ENCODE data around the gene TIGAR. TPM values are rescaled to one million over a fixed set of nuclear protein-coding genes. Genes with fewer than 3 reads are reported as not detected.

Gene TIGAR
- total RNA-seq, 1 donor from 2014 or later: 5.9 TPM

DNA sequence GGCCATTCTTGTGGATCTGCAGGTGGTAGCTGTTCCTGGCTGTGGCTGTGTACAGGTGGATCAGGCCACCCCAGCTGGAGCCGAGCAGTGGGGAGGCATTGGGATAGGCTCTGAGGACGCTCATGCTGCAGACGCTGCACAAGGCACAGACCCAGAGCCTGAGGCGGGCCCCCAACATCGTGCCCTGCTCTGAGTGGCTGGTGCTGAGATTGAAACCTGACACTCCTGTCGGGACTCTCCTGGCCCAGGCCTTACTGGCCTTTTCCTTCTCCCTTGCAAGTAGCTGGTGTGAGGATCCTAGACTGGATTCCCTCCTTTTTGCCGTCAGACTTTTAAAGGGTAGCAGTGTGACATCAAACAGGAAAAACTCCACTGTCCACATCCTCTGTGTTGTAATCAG, 58.4 kb downstream of the TIGAR start, which contains the start of gene FGF23:
FGF23 (minus strand) TSS at position 308 of the 400 bp plus-strand sequence; CDS start at position 178, 130 bp downstream.
- peak; percentile 57 for DNase-seq

DNA sequence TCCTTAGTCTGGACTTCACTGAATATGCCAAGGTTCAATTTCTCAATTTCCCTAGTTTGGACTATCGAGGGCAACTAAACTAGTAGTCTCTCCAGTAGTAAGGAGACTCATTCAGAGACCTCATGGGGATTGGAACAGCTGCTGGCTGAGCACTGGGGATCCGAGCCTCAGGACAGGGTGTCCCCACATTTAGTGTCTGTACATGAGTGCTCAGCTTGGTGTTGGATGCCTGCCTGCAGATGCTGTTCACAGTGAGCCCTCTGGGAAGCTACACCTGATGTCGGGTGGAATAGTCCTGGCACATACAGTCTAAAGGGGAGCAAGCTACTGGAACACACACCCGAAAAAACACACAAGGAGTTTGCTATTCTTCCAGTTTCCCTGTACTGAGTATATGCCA, 59.3 kb downstream of the TIGAR start:
- DNase-seq: no peak

DNA sequence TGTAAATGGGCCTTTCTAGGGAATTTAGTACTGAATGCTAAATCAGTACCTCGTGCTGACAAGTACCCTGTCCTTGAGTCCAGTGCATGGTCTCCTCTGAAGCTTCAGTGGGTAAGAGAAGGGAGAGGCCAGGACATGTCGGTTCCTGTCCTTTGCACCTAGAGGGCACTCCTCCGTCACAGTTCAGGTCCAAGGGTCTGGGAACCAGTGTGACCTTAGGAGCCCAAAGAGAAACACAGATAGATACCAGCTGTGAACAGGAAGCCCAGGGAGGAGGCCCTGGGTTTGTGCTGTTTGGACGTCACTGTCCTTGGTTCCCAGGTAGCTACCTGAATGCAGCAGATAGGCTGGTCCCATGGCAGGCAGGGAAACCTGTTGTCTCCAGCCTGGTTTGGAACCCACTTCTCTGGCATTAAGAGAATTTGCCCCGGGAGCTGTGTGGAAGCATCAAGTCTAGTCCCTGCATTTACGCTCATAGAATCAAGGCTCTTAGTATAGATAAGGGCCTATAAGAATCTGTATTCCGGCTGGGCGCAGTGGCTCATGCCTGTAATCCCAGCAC, 62.4 kb downstream of the TIGAR start:
- no peak for DNase-seq

DNA sequence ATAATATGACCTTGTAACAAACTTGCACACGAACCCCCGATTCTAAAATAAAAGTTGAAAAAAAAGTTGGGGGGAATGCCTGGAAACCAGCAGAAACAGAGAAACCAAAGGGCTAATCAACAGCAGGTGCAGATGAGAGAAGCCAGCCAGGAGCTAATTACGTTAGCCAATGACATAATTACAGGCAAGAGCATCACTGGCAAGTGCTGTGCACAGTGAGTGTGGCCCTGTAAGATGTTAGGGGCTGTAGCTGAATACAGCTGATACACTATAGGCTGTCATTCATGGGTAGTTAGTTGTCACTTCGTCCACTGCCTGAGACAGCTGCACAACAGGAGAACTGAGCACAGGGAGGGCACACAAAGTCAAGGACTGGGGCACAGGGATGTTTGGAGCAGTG, 65.8 kb downstream of the TIGAR start:
- DNase-seq: peak; percentile 19

DNA sequence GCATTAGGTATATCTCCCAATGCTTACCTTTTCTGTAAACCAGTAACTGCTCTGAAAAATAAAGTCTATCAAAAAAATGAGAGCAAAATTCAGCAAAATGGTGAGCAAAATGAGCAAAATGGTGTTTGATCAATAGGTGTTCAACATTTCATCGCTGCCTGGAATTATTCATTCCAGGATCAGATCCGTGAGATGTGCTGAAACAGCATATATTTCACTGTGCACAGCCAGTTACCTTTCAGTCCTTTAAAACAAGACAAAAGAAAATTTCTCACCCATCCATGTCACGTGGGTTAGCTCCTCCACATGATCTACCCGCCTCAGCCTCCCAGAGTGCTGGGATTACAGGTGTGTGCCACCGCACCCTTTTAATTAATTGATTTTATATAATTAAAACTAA, 66.6 kb downstream of the TIGAR start:
- no peak for DNase-seq

DNA sequence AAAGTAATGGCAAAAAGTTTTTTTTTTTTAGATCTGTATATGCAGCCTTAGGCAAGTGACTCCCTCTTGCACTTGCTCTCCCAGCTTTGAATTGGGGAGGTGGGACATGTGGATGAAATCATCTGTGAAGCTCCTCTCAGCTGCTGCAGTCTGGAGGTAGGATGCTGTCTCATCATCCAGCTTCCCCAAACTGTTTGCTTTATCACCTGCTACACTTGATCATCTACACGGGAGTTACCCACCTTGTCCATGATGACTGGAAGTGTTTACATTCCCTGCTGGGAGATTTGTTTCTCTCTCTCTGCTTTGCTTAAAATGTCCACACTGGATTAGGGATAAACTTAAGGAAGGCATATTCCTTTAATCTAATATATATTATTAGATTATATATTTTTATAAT, 67.0 kb downstream of the TIGAR start:
- DNase-seq: no peak

DNA sequence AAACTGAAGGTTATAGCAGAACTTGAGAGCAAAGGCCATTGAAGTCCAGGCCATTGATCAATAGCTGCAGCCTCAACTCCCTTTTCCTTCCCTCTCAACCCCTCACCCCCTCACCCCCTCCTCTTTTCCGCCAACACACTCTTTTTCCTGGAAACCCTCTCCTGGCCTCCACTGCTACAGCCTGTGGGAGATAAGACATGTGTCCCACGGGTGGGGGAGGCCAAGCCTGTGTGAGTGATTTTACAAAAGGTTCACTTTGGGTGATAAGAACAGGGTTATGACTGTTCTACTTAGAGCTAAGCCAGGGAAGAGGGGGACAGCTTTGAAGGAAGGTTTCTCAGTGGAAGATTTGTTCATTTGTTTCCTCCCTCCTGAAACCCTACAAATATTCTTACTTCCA, 67.6 kb downstream of the TIGAR start:
- no peak for DNase-seq

DNA sequence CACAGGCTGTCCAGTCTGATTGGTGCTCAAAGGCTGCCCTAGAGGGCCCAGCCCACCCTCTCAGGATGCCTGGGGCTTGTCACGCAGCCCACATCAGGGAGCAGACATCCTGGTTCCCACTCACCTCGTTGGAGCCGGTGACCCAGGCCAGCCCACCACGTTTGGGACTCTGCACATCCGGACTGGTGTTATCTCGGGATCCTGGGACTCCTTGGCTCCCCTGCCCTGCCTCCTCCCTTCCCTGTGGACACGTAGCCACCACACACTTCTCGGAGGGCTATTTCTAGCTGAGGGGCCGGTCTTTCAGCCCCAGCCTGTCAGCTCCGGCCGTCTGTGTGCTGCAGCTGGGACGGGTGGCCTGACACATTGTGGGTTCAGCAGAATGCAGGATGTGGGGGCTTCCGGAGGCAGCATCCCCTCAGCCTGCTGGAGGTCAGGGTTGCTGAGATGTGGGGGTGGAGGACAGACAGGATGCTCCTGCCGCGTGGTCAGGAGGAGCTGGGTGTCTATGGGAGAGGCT, 71.3 kb downstream of the TIGAR start:
- peak; percentile 9 for DNase-seq

DNA sequence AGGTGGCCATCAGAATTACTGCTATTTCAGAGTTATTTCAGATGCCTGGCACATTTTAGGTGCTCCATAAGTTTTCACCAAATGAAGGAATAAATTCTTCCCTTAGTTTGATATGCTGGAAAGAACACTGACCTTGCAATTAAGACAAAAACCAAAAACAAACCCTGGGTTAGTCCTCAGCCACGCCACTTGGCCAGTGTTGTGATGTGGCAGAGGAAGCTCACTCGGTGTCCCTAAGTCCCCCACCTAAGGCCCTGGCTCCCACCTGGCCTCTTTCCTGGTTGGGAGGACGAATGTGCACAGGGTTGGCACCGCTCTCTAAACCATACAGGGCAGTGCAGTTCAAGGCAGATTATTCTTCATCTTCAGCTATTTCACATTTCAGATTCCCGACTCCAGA, 72.2 kb downstream of the TIGAR start:
- DNase-seq: no peak

DNA sequence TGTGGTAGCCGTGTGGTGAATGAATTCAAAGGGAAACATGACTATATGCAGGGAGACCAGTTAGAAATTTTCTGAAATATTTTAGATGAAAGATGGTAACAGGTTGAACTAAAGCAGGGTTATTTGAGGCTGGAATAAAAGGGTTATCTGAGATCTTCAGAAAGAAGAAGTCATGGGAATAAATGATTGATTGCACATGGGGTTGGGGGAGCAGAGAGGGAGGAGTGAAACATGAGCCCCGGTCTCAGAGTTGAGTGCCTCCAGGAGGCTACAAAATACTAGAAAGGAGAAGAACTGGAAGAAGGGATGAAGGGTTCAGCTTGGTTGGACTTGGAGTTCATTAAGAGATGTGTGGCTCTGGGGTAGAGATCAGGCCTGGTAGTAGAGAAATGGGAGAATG, 74.8 kb downstream of the TIGAR start:
- DNase-seq: no peak

DNA sequence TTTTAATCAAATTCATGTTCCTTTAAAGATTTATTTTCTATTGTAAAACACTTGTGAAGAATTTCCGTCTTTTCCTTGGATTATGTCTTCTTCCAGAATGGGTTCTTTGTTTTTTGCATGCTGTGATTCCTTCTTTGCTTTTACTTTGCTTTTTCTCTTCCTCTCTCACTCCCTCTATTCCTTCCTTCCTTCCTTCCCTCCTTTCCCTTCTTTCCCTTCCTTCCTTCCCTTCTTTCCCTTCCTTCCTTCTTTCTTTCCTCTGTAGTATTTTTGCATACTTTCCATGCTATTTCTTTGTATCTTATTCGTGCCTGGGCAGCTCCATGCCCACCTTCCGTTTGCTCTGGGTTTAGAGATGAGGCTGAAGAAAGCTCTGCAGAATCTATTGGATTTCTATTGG, 80.1 kb downstream of the TIGAR start:
- DNase-seq: no peak

DNA sequence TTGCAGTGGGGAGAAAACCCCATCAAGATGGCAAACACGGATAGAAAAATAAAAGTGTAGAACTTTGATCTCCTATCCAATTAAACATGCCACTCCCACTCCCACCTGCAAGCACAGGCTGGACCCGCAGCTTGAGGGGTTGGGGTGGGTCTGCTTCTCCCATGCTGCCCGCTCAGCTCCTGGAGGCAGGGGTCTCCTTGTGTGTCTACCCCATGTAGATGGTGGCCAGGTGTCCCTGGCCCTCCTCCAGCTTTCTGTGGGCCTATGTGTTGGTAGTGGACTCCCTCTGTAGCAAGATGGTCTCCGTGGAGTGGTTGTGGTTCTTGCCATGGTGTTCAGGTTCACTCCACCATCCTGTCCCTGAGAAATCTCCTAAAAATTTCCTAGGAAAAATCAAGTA, 82.0 kb downstream of the TIGAR start:
- DNase-seq: no peak

Other genes starting within 250 kb of the TIGAR start
- gene CCND2, start 47.5 kb upstream of the TIGAR start, total RNA-seq: 268 TPM
- 0.31 TPM for gene FGF23, start 58.5 kb downstream of the TIGAR start, total RNA-seq
- gene FGF6, start 124.6 kb downstream of the TIGAR start, total RNA-seq: 50.7 TPM
- gene RAD51AP1, start 217.7 kb downstream of the TIGAR start, total RNA-seq: 18.3 TPM
- 5.1 TPM for gene DYRK4, start 241.0 kb downstream of the TIGAR start, total RNA-seq